Measurements from ENCODE around the gene IFNE. TPM values are rescaled to one million over a fixed set of nuclear protein-coding genes. Genes with fewer than 3 reads are reported as not detected.

The IFNE gene
- total and polyA plus RNA-seq, 2 donors (not counting 1 experiment from before 2014, with no cell fraction given) = 0.15 to 6.6 TPM

DNA sequence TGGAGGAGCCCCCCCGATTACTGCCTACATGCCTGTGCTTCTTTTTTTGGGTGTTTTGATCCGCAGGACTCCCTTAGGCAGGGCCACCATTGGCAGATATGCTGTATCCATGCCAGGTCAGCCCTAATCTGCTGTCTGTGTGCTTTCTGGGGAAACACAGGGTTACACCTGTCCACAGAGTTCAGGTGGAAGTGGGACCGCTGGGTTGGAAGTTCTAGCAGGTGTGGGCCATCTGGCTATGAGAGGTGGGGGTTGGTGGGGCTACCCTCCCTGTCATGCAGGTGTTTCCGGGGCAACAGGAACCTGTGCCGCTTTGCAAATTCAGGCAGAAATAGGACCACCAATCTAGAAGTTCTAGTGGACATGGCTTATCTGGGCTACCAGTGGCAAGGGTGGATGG lies 17.0 kb downstream of the IFNE start:
- Histone ChIP-seq H3K4me3 (replicated peaks in 1 of 4; ENCODE audit: control extremely low read depth in 1 of 4, insufficient read depth in 1 of 4, low read depth in 3 of 4, low read length in 4 of 4) (no peak overlapping the region), H3K36me3 (ENCODE audit: control insufficient read depth, insufficient read depth, low read length) (no peaks in the 10 kb centered on the region), H3K9ac (ENCODE audit: insufficient read depth, low read length) (no peak overlapping the region), H3K79me2 (ENCODE audit: control insufficient read depth, insufficient read depth, low read length) (no peaks in the 10 kb centered on the region), H3K4me1 (ENCODE audit: control insufficient read depth, extremely low read depth, insufficient read depth, low read length) (no peaks in the 10 kb centered on the region), H2AFZ (ENCODE audit: low read length) (no peak overlapping the region), H3K9me3 (ENCODE audit: control insufficient read depth, insufficient read depth, low read depth, low read length) (no peaks in the 10 kb centered on the region), H3K27ac (ENCODE audit: insufficient read depth, low read length) (no peak overlapping the region), H3K4me2 (ENCODE audit: extremely low read depth, insufficient read depth, low read length) (no peak overlapping the region), H4K20me1 (ENCODE audit: control insufficient read depth, extremely low read depth, insufficient read depth, low read length) (no peaks in the 10 kb centered on the region), H3K27me3 (ENCODE audit: control insufficient read depth, insufficient read depth, low read length) (no peaks in the 10 kb centered on the region)
- DNase-seq (ENCODE audit: low read depth in 2 of 2) = no peak
- no peak for TF ChIP-seq EZH2 (IDR thresholded peaks at IDR 0.05; ENCODE audit: low read length, missing control alignments)
- TF ChIP-seq, protein P1, sequence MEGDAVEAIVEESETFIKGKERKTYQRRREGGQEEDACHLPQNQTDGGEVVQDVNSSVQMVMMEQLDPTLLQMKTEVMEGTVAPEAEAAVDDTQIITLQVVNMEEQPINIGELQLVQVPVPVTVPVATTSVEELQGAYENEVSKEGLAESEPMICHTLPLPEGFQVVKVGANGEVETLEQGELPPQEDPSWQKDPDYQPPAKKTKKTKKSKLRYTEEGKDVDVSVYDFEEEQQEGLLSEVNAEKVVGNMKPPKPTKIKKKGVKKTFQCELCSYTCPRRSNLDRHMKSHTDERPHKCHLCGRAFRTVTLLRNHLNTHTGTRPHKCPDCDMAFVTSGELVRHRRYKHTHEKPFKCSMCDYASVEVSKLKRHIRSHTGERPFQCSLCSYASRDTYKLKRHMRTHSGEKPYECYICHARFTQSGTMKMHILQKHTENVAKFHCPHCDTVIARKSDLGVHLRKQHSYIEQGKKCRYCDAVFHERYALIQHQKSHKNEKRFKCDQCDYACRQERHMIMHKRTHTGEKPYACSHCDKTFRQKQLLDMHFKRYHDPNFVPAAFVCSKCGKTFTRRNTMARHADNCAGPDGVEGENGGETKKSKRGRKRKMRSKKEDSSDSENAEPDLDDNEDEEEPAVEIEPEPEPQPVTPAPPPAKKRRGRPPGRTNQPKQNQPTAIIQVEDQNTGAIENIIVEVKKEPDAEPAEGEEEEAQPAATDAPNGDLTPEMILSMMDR (conservative IDR thresholded peaks at IDR 0.05 in 1 of 2, IDR thresholded peaks at IDR 0.05 in 1 of 2; ENCODE audit: low read depth in 1 of 2, low read length in 2 of 2) = no peak

DNA sequence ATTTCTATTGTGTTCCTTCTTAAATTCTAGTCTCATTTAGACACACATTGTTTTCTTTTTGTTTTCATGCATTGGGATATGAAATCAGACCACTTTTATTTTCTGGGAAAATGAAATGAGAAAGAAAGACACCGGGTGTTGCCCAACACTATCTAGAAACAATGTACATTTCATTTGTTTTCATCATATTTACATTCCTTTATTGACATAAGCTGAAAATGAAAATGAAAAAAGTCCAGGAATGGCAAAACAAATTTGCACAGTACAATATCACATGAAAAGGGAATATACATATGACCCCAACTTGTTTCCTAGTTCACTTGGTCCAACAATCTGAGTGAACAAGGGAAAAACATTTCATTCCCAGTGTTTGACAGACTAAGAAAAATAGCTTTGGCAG lies 20.7 kb downstream of the IFNE start:
- no peaks in the 10 kb centered on the region for H3K9me3 ChIP-seq (ENCODE audit: control insufficient read depth, insufficient read depth, low read depth, low read length)
- H3K4me3 ChIP-seq (replicated peaks in 1 of 4; ENCODE audit: control extremely low read depth in 1 of 4, insufficient read depth in 1 of 4, low read depth in 3 of 4, low read length in 4 of 4) = no peak overlapping the region
- no peaks in the 10 kb centered on the region for H4K20me1 ChIP-seq (ENCODE audit: control insufficient read depth, extremely low read depth, insufficient read depth, low read length)
- no peak overlapping the region for H2AFZ ChIP-seq (ENCODE audit: low read length)
- H3K4me1 ChIP-seq (ENCODE audit: control insufficient read depth, extremely low read depth, insufficient read depth, low read length) = no peaks in the 10 kb centered on the region
- no peak overlapping the region for H3K27ac ChIP-seq (ENCODE audit: insufficient read depth, low read length)
- H3K79me2 ChIP-seq (ENCODE audit: control insufficient read depth, insufficient read depth, low read length) = no peaks in the 10 kb centered on the region
- no peaks in the 10 kb centered on the region for H3K36me3 ChIP-seq (ENCODE audit: control insufficient read depth, insufficient read depth, low read length)
- TF ChIP-seq, protein P1 (conservative IDR thresholded peaks at IDR 0.05 in 1 of 2, IDR thresholded peaks at IDR 0.05 in 1 of 2; ENCODE audit: low read depth in 1 of 2, low read length in 2 of 2) = no peak
- H3K27me3 ChIP-seq (ENCODE audit: control insufficient read depth, insufficient read depth, low read length) = no peaks in the 10 kb centered on the region
- no peak overlapping the region for H3K9ac ChIP-seq (ENCODE audit: insufficient read depth, low read length)
- no peak overlapping the region for H3K4me2 ChIP-seq (ENCODE audit: extremely low read depth, insufficient read depth, low read length)
- DNase-seq (ENCODE audit: low read depth in 2 of 2) = peak in 1 of 2 donors; percentile 8

DNA sequence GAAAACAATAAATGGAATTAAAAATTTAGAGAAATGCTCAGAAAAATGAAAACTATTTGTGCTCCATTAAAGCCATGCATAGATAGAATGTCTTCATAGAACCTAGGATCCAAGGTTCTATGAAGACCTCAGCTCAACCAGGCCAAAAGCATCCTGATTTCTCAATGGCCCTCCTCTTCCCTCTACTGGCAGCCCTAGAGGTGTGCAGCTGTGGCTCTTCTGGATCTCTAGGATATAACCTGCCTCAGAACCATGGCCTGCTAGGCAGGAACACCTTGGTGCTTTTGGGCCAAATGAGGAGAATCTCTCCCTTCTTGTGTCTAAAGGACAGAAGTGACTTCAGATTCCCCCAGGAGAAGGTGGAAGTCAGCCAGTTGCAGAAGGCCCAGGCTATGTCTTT lies 26.8 kb downstream of the IFNE start:
- H3K9ac ChIP-seq (ENCODE audit: insufficient read depth, low read length) = no peak overlapping the region
- no peak overlapping the region for H3K4me3 ChIP-seq (replicated peaks in 1 of 4; ENCODE audit: control extremely low read depth in 1 of 4, insufficient read depth in 1 of 4, low read depth in 3 of 4, low read length in 4 of 4)
- peak in 1 of 2 donors; percentile 14 for DNase-seq (ENCODE audit: low read depth in 2 of 2)
- no peaks in the 10 kb centered on the region for H3K9me3 ChIP-seq (ENCODE audit: control insufficient read depth, insufficient read depth, low read depth, low read length)
- H3K4me1 ChIP-seq (ENCODE audit: control insufficient read depth, extremely low read depth, insufficient read depth, low read length) = no peaks in the 10 kb centered on the region
- H3K4me2 ChIP-seq (ENCODE audit: extremely low read depth, insufficient read depth, low read length) = no peak overlapping the region
- no peaks in the 10 kb centered on the region for H4K20me1 ChIP-seq (ENCODE audit: control insufficient read depth, extremely low read depth, insufficient read depth, low read length)
- H3K27ac ChIP-seq (ENCODE audit: insufficient read depth, low read length) = no peak overlapping the region
- H2AFZ ChIP-seq (ENCODE audit: low read length) = no peak overlapping the region
- peaks cover 3% of the 10 kb centered on the region for H3K36me3 ChIP-seq (ENCODE audit: control insufficient read depth, insufficient read depth, low read length)
- no peaks in the 10 kb centered on the region for H3K27me3 ChIP-seq (ENCODE audit: control insufficient read depth, insufficient read depth, low read length)
- TF ChIP-seq EZH2 (IDR thresholded peaks at IDR 0.05; ENCODE audit: low read length, missing control alignments) = no peak
- TF ChIP-seq, protein P1 (conservative IDR thresholded peaks at IDR 0.05 in 1 of 2, IDR thresholded peaks at IDR 0.05 in 1 of 2; ENCODE audit: low read depth in 1 of 2, low read length in 2 of 2) = peak; percentile 54 to 65
- H3K79me2 ChIP-seq (ENCODE audit: control insufficient read depth, insufficient read depth, low read length) = no peaks in the 10 kb centered on the region

All from fibroblast of lung (primary cell).